GM12891 (cell line): ENCODE measurements around the gene STIM1.

Source experiments
- POLR2A ChIP-seq: IDR thresholded peaks from 2 replicates; pipeline ENCODE4 v1.6.1; 2011; ENCODE audit warnings: low read depth, low read length, control low read depth
- POLR2AphosphoS5 ChIP-seq: IDR thresholded peaks from 2 replicates; pipeline ENCODE4 v1.6.1; 2011; ENCODE audit warnings: low read depth, low read length, control low read depth
- POU2F2 ChIP-seq: IDR thresholded peaks from 2 replicates; pipeline ENCODE4 v1.6.1; 2011; ENCODE audit warnings: low read depth, mild to moderate bottlenecking, control low read depth, low read length, moderate library complexity
- TAF1 ChIP-seq: IDR thresholded peaks from 2 replicates; pipeline ENCODE4 v1.6.1; 2011; ENCODE audit warnings: low read depth, low read length, control low read depth

DNA sequence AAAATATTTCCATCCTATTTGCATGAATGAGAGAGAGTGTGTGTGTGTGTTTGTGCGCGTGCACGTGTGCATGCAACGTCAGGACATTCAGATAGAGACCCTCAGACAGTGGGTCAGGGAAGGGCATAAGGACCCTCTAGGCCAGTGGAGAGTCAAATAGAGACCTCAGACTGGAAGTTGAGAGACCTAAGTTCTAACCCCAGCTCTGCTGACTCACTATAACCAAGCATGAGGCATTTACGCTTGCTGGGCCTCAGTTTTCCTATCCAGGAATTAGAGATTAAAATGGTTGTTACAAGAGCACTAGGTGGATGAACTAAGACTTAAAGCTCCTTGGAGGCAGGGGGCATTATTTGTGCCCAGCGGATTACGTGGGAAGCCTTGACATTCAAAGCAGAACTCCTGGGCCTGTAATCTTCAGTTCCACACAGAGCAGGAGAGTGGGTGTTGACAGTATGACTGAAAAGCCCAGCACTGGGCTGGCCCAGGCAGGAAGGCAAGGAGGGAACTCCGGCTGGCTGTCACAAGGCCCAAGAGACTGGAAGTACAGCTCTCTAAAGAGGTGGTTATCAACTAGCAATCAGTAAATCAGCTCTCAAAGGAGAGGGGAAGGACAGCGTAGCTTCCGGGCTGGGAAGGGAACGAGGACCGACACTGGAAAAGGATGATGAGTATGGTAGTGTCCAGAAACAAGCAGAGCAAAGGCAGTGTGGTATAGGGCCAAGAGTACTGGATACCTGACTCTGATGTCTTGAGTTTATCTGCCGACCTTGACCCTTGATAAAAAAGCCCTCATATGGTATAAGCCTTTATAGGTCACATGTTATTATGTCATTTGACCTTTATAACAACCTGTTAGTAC, 23.9 kb upstream of the STIM1 start:
- no peak for TF ChIP-seq POLR2A
- TF ChIP-seq POLR2AphosphoS5, result no peak
- TF ChIP-seq POU2F2, result no peak
- TF ChIP-seq TAF1, result no peak
